NCI-H748 (cell line): ENCODE measurements around the gene COL4A2.

Source experiments
- DNase-seq: peaks from one replicate; lab custom pipeline; 2025; ENCODE audit not compliant: unreplicated experiment; lab: John Stamatoyannopoulos, UW

COL4A2 gene

GRCh38 chr13:110289661-110290060 lies 17.4 kb upstream of the COL4A2 start:
- DNase-seq = no peak

GRCh38 chr13:110290153-110290552 lies 16.9 kb upstream of the COL4A2 start:
- no peak for DNase-seq

- DNase-seq = no peak
Observed at GRCh38 chr13:110290826-110291225, 16.3 kb upstream of the COL4A2 start.

- DNase-seq = no peak
Observed at GRCh38 chr13:110291286-110291685, 15.8 kb upstream of the COL4A2 start.

GRCh38 chr13:110293037-110293436 lies 14.0 kb upstream of the COL4A2 start:
- DNase-seq = no peak

GRCh38 chr13:110293649-110294048 lies 13.4 kb upstream of the COL4A2 start:
- no peak for DNase-seq

GRCh38 chr13:110294146-110294545 lies 12.9 kb upstream of the COL4A2 start:
- DNase-seq = no peak

- DNase-seq = no peak
Observed at GRCh38 chr13:110294622-110295021, 12.5 kb upstream of the COL4A2 start.

- DNase-seq = no peak
Observed at GRCh38 chr13:110297011-110297410, 10.1 kb upstream of the COL4A2 start.

GRCh38 chr13:110297766-110298504 lies 9.1 kb upstream of the COL4A2 start:
- no peak for DNase-seq

GRCh38 chr13:110298505-110299282 lies 8.4 kb upstream of the COL4A2 start:
- DNase-seq = no peak

- DNase-seq = no peak
Observed at GRCh38 chr13:110299283-110299840, 7.7 kb upstream of the COL4A2 start.

- no peak for DNase-seq
Observed at GRCh38 chr13:110300090-110300815, 6.8 kb upstream of the COL4A2 start.

GRCh38 chr13:110301083-110301482 lies 6.0 kb upstream of the COL4A2 start:
- DNase-seq = no peak

- DNase-seq = no peak
Observed at GRCh38 chr13:110301606-110302553, 5.2 kb upstream of the COL4A2 start.

GRCh38 chr13:110302997-110303396 lies 4.1 kb upstream of the COL4A2 start:
- no peak for DNase-seq

GRCh38 chr13:110303644-110304043 lies 3.4 kb upstream of the COL4A2 start:
- no peak for DNase-seq

- no peak for DNase-seq
Observed at GRCh38 chr13:110304256-110304655, 2.8 kb upstream of the COL4A2 start.

- DNase-seq = no peak
Observed at GRCh38 chr13:110305001-110305400, 2.1 kb upstream of the COL4A2 start.

- no peak for DNase-seq
Observed at GRCh38 chr13:110305544-110305943, 1.5 kb upstream of the COL4A2 start.
